WTC11 (cell line): ENCODE measurements around the gene CCDC85A.
"Not testable (repeated sequence)": the region's sequence is repeated elsewhere in the genome, so short reads cannot be mapped to it uniquely, and the experiment has no call there.

ENCODE experiments used
- CBFB ChIP-seq: sonication (generic); formaldehyde crosslinking; IDR thresholded peaks from 2 replicates; pipeline ENCODE4 v1.8.1; 2022; ENCODE audit warnings: mild to moderate bottlenecking, low read depth, missing genetic modification reagents
- CREM ChIP-seq: sonication (generic); formaldehyde crosslinking; IDR thresholded peaks from 2 replicates; pipeline ENCODE4 v1.8.1; 2022; ENCODE audit warnings: mild to moderate bottlenecking, missing genetic modification reagents, moderate library complexity
- SP1 ChIP-seq: sonication (generic); formaldehyde crosslinking; conservative IDR thresholded peaks from 2 replicates; pipeline ENCODE4 v1.8.1; 2022; ENCODE audit warnings: missing genetic modification reagents
- TF ChIP-seq, protein P1 (sequence below): fragments of 200-600 bp; IDR thresholded peaks from 2 replicates; pipeline ENCODE4 v1.8.0; 2022; ENCODE audit warnings: antibody characterized with exemption
- TF ChIP-seq, protein P2 (sequence below): sonication (generic); formaldehyde crosslinking; IDR thresholded peaks from 2 replicates; pipeline ENCODE4 v1.8.0; 2022; ENCODE audit warnings: mild to moderate bottlenecking, missing genetic modification reagents
- TF ChIP-seq, protein P3 (sequence below): sonication (generic); formaldehyde crosslinking; IDR thresholded peaks from 2 replicates; pipeline ENCODE4 v1.8.1; 2023; ENCODE audit warnings: mild to moderate bottlenecking, missing genetic modification reagents, moderate library complexity

DNA sequence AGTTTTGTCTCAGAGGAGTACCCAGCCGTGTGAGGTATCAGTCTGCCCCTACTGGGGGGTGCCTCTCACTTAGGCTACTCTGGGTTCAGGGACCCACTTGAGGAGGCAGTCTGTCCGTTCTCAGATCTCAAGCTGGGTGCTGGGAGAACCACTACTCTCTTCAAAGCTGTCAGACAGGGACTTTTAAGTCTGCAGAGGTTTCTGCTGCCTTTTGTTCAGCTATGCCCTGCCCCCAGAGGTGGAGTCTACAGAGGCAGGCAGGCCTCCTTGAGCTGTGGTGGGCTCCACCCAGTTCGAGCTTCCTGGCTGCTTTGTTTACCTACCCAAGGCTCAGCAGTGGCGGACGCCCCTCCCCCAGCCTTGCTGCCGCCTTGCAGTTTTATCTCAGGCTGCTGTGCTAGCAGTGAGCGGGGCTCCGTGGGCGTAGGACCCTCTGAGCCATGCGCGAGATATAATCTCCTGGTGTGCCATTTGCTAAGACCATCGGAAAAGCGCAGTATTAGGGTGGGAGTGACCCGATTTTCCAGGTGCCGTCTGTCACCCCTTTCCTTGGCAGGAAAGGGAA is 41.2 kb upstream of the CCDC85A start:
- TF ChIP-seq SP1 (CRISPR knock-in tag); CREM; CBFB: not testable (repeated sequence)
- TF ChIP-seq, protein P1, sequence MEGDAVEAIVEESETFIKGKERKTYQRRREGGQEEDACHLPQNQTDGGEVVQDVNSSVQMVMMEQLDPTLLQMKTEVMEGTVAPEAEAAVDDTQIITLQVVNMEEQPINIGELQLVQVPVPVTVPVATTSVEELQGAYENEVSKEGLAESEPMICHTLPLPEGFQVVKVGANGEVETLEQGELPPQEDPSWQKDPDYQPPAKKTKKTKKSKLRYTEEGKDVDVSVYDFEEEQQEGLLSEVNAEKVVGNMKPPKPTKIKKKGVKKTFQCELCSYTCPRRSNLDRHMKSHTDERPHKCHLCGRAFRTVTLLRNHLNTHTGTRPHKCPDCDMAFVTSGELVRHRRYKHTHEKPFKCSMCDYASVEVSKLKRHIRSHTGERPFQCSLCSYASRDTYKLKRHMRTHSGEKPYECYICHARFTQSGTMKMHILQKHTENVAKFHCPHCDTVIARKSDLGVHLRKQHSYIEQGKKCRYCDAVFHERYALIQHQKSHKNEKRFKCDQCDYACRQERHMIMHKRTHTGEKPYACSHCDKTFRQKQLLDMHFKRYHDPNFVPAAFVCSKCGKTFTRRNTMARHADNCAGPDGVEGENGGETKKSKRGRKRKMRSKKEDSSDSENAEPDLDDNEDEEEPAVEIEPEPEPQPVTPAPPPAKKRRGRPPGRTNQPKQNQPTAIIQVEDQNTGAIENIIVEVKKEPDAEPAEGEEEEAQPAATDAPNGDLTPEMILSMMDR: not testable (repeated sequence)
- TF ChIP-seq, protein P2, sequence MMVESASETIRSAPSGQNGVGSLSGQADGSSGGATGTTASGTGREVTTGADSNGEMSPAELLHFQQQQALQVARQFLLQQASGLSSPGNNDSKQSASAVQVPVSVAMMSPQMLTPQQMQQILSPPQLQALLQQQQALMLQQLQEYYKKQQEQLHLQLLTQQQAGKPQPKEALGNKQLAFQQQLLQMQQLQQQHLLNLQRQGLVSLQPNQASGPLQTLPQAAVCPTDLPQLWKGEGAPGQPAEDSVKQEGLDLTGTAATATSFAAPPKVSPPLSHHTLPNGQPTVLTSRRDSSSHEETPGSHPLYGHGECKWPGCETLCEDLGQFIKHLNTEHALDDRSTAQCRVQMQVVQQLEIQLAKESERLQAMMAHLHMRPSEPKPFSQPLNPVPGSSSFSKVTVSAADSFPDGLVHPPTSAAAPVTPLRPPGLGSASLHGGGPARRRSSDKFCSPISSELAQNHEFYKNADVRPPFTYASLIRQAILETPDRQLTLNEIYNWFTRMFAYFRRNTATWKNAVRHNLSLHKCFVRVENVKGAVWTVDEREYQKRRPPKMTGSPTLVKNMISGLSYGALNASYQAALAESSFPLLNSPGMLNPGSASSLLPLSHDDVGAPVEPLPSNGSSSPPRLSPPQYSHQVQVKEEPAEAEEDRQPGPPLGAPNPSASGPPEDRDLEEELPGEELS: not testable (repeated sequence)
- TF ChIP-seq, protein P3, sequence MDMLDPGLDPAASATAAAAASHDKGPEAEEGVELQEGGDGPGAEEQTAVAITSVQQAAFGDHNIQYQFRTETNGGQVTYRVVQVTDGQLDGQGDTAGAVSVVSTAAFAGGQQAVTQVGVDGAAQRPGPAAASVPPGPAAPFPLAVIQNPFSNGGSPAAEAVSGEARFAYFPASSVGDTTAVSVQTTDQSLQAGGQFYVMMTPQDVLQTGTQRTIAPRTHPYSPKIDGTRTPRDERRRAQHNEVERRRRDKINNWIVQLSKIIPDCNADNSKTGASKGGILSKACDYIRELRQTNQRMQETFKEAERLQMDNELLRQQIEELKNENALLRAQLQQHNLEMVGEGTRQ (CRISPR knock-in tag): not testable (repeated sequence)
